H9 (cell line): ENCODE measurements around the gene MAT2A. TPM values are rescaled to one million over a fixed set of nuclear protein-coding genes. Genes with fewer than 3 reads are reported as not detected.

Experiments used
- DNase-seq: peaks from one replicate; pipeline ENCODE4 v3.0.0-alpha.2; 2017
- H2AFZ ChIP-seq: one replicate; pipeline ENCODE4 v1.6.1; 2013; ENCODE audit warnings: mild to moderate bottlenecking, low read length, control low read depth, moderate library complexity
- H2AK5ac ChIP-seq: 2 replicates; pipeline ENCODE4 v1.6.1; 2013; ENCODE audit warnings: low read length, control low read depth, mixed read lengths; ENCODE audit not compliant: insufficient read length
- H2BK120ac ChIP-seq: one replicate; pipeline ENCODE4 v1.6.1; 2013; ENCODE audit warnings: low read depth, mild to moderate bottlenecking, low read length, control low read depth, inconsistent platforms; ENCODE audit not compliant: poor library complexity, severe bottlenecking
- H2BK12ac ChIP-seq: 2 replicates; pipeline ENCODE4 v1.6.1; 2013; ENCODE audit warnings: low read length, control low read depth, mixed read lengths, low read depth; ENCODE audit not compliant: insufficient read length
- H2BK15ac ChIP-seq: 2 replicates; pipeline ENCODE4 v1.6.1; 2013; ENCODE audit warnings: low read depth, low read length, control low read depth
- H2BK20ac ChIP-seq: one replicate; pipeline ENCODE4 v1.6.1; 2013; ENCODE audit warnings: low read depth, mild to moderate bottlenecking, low read length, control low read depth, inconsistent platforms; ENCODE audit not compliant: poor library complexity, severe bottlenecking
- H2BK5ac ChIP-seq: 2 replicates; pipeline ENCODE4 v1.6.1; 2013; ENCODE audit warnings: low read length, control low read depth, mixed read lengths; ENCODE audit not compliant: insufficient read length
- H3K14ac ChIP-seq: 2 replicates; pipeline ENCODE4 v1.6.1; 2013; ENCODE audit warnings: low read length, control low read depth; ENCODE audit not compliant: insufficient read depth
- H3K18ac ChIP-seq: 2 replicates; pipeline ENCODE4 v1.6.1; 2013; ENCODE audit warnings: low read depth, mild to moderate bottlenecking, mixed read lengths, low read length, control low read depth; ENCODE audit not compliant: insufficient read length
- H3K23ac ChIP-seq: 2 replicates; pipeline ENCODE4 v1.6.1; 2013; ENCODE audit warnings: low read length, control low read depth, mixed read lengths, low read depth; ENCODE audit not compliant: insufficient read length
- H3K23me2 ChIP-seq: 2 replicates; pipeline ENCODE4 v1.6.1; 2013; ENCODE audit warnings: low read depth, mild to moderate bottlenecking, mixed read lengths, low read length, control low read depth; ENCODE audit not compliant: insufficient read length, poor library complexity, severe bottlenecking
- H3K27ac ChIP-seq: 2 replicates; pipeline ENCODE4 v1.5.1; 2013; ENCODE audit warnings: low read length, control low read depth, mixed read lengths, low read depth; ENCODE audit not compliant: insufficient read length
- H3K27me3 ChIP-seq: 2 replicates; pipeline ENCODE4 v1.6.1; 2013; ENCODE audit warnings: low read length, control low read depth, inconsistent platforms; ENCODE audit not compliant: insufficient read depth
- H3K4ac ChIP-seq: 2 replicates; pipeline ENCODE4 v1.6.1; 2013; ENCODE audit warnings: low read depth, mild to moderate bottlenecking, control low read depth, inconsistent platforms, low read length, moderate library complexity
- H3K4me1 ChIP-seq: 2 replicates; pipeline ENCODE4 v1.6.1; 2013; ENCODE audit warnings: low read length, control low read depth, inconsistent platforms; ENCODE audit not compliant: insufficient read depth
- H3K4me2 ChIP-seq: 2 replicates; pipeline ENCODE4 v1.6.1; 2013; ENCODE audit warnings: low read length, control low read depth, mixed read lengths; ENCODE audit not compliant: insufficient read length, insufficient read depth
- H3K56ac ChIP-seq: 2 replicates; pipeline ENCODE4 v1.6.1; 2013; ENCODE audit warnings: low read depth, mild to moderate bottlenecking, mixed read lengths, low read length, control low read depth; ENCODE audit not compliant: insufficient read length
- H3K79me1 ChIP-seq: 2 replicates; pipeline ENCODE4 v1.6.1; 2013; ENCODE audit warnings: low read depth, mild to moderate bottlenecking, moderate library complexity, low read length, control low read depth, inconsistent platforms; ENCODE audit not compliant: insufficient read depth, poor library complexity, severe bottlenecking
- H3K79me2 ChIP-seq: 2 replicates; pipeline ENCODE4 v1.6.1; 2013; ENCODE audit warnings: low read length, control low read depth, inconsistent platforms; ENCODE audit not compliant: insufficient read depth
- H3K9ac ChIP-seq: 2 replicates; pipeline ENCODE4 v1.6.1; 2013; ENCODE audit warnings: low read length, control low read depth, mixed read lengths; ENCODE audit not compliant: insufficient read length; ENCODE audit errors: extremely low read depth
- H3K9me3 ChIP-seq: one replicate; pipeline ENCODE4 v1.6.1; 2013; ENCODE audit warnings: low read depth, low read length, inconsistent platforms; ENCODE audit not compliant: control insufficient read depth
- H3T11ph ChIP-seq: one replicate; pipeline ENCODE4 v1.6.1; 2013; ENCODE audit warnings: mild to moderate bottlenecking, low read length, control low read depth, inconsistent platforms
- H4K20me1 ChIP-seq: one replicate; pipeline ENCODE4 v1.6.1; 2013; ENCODE audit not compliant: control insufficient read depth, insufficient read length, insufficient read depth
- H4K5ac ChIP-seq: 2 replicates; pipeline ENCODE4 v1.6.1; 2013; ENCODE audit warnings: low read depth, mild to moderate bottlenecking, mixed read lengths, low read length, control low read depth; ENCODE audit not compliant: insufficient read length
- H4K8ac ChIP-seq: replicated peaks from 2 replicates; pipeline ENCODE4 v1.6.1; 2013; ENCODE audit warnings: low read length, control low read depth, mixed read lengths, low read depth; ENCODE audit not compliant: insufficient read length
- H4K91ac ChIP-seq: 2 replicates; pipeline ENCODE4 v1.6.1; 2013; ENCODE audit warnings: low read depth, mild to moderate bottlenecking, moderate library complexity, mixed read lengths, low read length, control low read depth; ENCODE audit not compliant: insufficient read length
- H3K27ac Mint-ChIP-seq, 3 experiments: 2 replicates in 2 of 3; 3 replicates in 1 of 3; pipeline ENCODE4 v1.8.0; 2020 to 2021; ENCODE audit warnings: mixed read lengths in 3 of 3, mild to moderate bottlenecking in 1 of 3, moderate library complexity in 1 of 3
- H3K27me3 Mint-ChIP-seq: 2 replicates; pipeline ENCODE4 v1.8.0; 2021; ENCODE audit warnings: low read depth, mild to moderate bottlenecking, moderate library complexity, mixed read lengths
- H3K36me3 Mint-ChIP-seq, 3 experiments: 2 replicates in 2 of 3; 3 replicates in 1 of 3; pipeline ENCODE4 v1.8.0; 2020 to 2021; ENCODE audit warnings: low read depth in 3 of 3, mixed read lengths in 3 of 3; ENCODE audit not compliant: insufficient read depth in 1 of 3
- H3K4me1 Mint-ChIP-seq, 2 experiments: 2 replicates each; pipeline ENCODE4 v1.8.0; 2020; ENCODE audit warnings: mixed read lengths in 2 of 2
- H3K4me3 Mint-ChIP-seq, 2 experiments: 2 replicates in 1 of 2; 3 replicates in 1 of 2; pipeline ENCODE4 v1.8.0; 2020 to 2021; ENCODE audit warnings: mild to moderate bottlenecking in 2 of 2, mixed read lengths in 2 of 2, moderate library complexity in 1 of 2
- H3K9me3 Mint-ChIP-seq, 2 experiments: 2 replicates in 1 of 2; 3 replicates in 1 of 2; pipeline ENCODE4 v1.8.0; 2020; ENCODE audit warnings: mild to moderate bottlenecking in 2 of 2, mixed read lengths in 2 of 2, moderate library complexity in 1 of 2
- WGBS: extraction: QIAGEN DNeasy Blood & Tissue Kit; methylation state at CpG from one replicate; pipeline ENCODE4 v1.1.7; 2013; ENCODE audit warnings: missing lambda C conversion rate, low lambda C conversion rate, mixed read lengths; ENCODE audit not compliant: insufficient read length; ENCODE audit errors: extremely low coverage; 5-methylcytosine and 5-hydroxymethylcytosine counted together
- total RNA-seq: library from RNA; stranded (reverse); gene quantifications from 2 replicates; pipeline ENCODE4 v1.2.1, GENCODE V29; 2021
- TF ChIP-seq, protein P1 (sequence below): fragments of 200-600 bp; sonication (generic); conservative IDR thresholded peaks from 3 replicates; pipeline ENCODE4 v1.8.0; 2021; ENCODE audit warnings: antibody characterized with exemption, mild to moderate bottlenecking

Gene MAT2A
- total RNA-seq, 1 experiment from 2014 or later = 459 TPM

DNA sequence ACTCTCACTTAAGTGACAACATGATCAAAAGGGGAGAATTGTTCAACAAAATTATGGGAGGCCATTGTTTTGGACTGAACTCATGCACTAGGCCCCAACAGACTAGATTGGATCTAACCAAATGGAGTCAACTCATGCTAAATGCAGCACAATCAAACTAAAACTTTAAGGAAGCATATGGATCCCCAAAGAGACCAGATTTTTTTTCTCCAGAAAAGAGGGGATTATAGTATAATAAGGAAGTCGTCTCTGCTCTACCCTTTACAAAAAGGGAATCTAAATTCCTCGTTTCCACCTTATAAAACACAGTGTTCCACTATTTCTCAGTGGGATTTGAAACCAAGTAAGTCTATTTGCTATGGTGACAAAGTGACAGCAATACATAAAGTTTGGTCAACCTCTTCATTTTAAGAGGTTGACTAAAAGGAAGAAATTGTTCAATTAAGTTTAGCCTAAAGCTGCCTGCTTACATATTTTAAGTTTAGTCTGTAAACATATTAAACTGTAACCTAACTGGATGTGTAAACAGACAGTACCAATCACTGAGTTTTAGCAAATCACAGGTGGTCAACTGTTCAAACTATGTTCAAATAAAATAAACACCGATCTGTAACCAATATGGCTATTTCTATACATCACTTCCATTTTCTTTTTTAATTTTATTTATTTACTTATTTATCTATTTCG, 40.9 kb upstream of the MAT2A start:
- Histone ChIP-seq H3K23me2 (no peaks in the 10 kb centered on the region), H4K91ac (no peak overlapping the region), H3K4me1 (0 out of 2 replicates have a peak, but pooled peaks cover 2% of the 10 kb centered on the region), H3T11ph (no peak overlapping the region), H2AK5ac (no peak overlapping the region), H4K20me1 (no peaks in the 10 kb centered on the region), H4K8ac (no peak overlapping the region), H3K27ac (no peak overlapping the region), H3K14ac (no peak overlapping the region), H3K79me1 (no peaks in the 10 kb centered on the region), H3K23ac (no peak overlapping the region), H2BK5ac (no peak overlapping the region), H4K5ac (no peak overlapping the region), H3K9ac (no peak overlapping the region), H2AFZ (no peak overlapping the region), H2BK20ac (no peak overlapping the region), H2BK120ac (no peak overlapping the region), H3K18ac (no peak overlapping the region), H3K4ac (no peak overlapping the region), H3K79me2 (no peaks in the 10 kb centered on the region), H2BK12ac (no peak overlapping the region), H3K27me3 (no peaks in the 10 kb centered on the region), H3K56ac (no peak overlapping the region), H2BK15ac (no peak overlapping the region), H3K9me3 (no peaks in the 10 kb centered on the region), H3K4me2 (no peak overlapping the region)
- no peaks in the 10 kb centered on the region for H3K27me3 Mint-ChIP-seq
- DNase-seq = no peak
- TF ChIP-seq, protein P1, sequence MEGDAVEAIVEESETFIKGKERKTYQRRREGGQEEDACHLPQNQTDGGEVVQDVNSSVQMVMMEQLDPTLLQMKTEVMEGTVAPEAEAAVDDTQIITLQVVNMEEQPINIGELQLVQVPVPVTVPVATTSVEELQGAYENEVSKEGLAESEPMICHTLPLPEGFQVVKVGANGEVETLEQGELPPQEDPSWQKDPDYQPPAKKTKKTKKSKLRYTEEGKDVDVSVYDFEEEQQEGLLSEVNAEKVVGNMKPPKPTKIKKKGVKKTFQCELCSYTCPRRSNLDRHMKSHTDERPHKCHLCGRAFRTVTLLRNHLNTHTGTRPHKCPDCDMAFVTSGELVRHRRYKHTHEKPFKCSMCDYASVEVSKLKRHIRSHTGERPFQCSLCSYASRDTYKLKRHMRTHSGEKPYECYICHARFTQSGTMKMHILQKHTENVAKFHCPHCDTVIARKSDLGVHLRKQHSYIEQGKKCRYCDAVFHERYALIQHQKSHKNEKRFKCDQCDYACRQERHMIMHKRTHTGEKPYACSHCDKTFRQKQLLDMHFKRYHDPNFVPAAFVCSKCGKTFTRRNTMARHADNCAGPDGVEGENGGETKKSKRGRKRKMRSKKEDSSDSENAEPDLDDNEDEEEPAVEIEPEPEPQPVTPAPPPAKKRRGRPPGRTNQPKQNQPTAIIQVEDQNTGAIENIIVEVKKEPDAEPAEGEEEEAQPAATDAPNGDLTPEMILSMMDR = no peak
- H3K27ac Mint-ChIP-seq = no peak overlapping the region
- WGBS = 100% methylated on average over 2 of the region's 4 CpGs
- H3K4me3 Mint-ChIP-seq = no peak overlapping the region
- H3K9me3 Mint-ChIP-seq = peaks cover 0 to 3% of the 10 kb centered on the region in 2 experiments; a peak in 1 of 5 replicates
- peaks cover 17 to 18% of the 10 kb centered on the region in 2 experiments for H3K4me1 Mint-ChIP-seq
- no peaks in the 10 kb centered on the region for H3K36me3 Mint-ChIP-seq
